NCI-H2171 (cell line): Measurements from ENCODE around the gene CTRB1.

Experiments used
- DNase-seq: peaks from one replicate; lab custom pipeline; 2025; lab: John Stamatoyannopoulos, UW

CTRB1 gene

GRCh38 chr16:75218256-75219076 lies at the start of gene CTRB1:
Gene CTRB1, plus strand, starts transcription at chr16:75218988. Its CDS starts 20 bp downstream, at chr16:75219008.
- no peak for DNase-seq

DNA sequence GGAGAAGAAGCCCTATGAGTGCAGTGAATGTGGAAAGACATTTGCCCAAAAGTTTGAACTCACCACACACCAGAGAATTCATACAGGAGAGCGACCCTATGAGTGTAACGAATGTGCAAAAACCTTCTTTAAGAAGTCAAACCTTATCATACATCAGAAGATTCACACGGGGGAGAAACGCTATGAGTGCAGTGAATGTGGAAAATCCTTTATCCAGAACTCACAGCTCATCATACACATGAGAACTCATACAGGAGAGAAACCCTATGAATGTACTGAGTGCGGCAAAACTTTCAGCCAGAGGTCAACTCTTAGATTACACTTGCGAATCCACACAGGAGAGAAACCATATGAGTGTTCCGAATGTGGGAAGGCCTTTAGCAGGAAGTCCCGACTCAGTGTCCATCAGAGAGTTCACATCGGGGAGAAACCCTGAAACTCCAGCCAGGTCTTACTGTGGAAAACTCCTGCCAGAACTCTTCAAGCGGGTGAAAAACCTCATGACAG lies 48.8 kb upstream of the CTRB1 start:
- no peak for DNase-seq

DNA sequence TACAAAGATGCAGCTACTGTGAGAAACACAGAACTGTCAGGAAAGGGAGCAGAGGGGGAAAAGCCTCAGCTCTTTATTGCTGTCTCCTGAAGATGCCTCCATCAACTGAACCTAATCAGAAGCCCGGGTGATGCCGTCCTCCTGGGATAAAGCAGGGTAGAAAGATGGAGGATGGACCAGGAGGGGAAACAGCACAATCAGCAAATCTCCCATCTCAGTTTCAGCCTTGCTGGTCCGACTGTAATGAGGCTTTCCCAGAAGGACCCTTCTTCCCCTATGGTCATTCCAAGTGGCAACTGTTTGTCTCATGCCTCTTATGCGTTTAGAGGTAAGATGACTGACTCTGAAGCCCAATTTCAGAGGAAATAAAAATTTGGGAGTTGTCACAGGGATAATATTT lies 46.2 kb upstream of the CTRB1 start:
- DNase-seq = no peak

DNA sequence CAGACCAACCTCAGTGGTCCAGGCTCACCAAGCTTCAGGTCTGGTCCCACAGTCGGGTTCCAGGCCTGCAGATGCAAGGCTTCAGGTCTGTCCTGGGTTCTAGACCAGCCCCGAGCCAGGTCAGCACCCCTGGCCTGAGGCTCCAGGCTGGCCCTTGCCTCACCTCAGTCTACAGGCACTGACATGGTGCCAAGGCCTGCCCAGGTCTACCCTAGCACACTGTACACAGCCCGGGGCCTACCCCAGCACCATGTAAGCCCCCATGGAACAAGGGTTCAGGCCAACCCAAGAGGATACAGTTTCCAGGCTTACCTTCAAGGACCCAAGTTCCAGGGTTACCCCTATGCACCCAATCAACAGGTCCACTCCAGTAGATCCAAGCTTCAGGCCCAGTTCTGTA lies 43.7 kb upstream of the CTRB1 start:
- no peak for DNase-seq

DNA sequence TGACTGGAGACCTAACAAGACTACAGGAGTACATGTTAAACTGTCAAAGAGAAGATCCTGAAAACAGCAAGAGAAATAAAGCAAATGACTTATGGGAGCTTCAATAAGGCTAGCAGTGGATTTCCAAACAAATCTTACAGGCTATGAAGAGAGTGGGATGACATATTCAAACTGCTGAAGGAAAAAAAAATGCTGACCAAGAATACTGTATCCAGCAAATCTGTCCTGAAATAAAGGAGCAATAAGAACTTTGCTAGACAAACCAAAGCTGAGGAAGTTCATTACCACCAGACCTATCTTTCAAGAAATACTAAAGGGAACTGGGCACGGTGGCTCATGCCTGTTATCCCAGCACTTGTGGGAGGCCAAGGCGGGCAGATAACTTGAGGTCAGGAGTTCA lies 41.9 kb upstream of the CTRB1 start:
- DNase-seq = no peak

DNA sequence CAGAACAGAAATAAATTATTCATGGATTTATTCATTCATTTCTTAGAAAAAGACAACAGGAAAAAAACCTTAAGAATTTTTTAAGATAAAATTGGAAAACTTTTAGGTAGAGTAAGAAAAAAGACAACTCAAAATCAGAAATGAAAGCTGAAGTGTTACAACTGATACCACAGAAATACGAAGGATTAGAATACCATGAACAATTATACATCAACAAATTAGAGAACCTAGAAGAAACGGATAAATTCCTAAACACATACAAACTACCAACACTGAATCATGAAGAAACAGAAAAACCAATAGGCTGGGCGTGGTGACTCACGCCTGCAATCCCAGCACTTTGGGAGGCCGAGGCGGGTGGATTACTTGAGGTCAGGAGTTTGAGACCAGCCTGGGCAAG lies 39.6 kb upstream of the CTRB1 start:
- DNase-seq = no peak

GRCh38 chr16:75181630-75182029 lies 37.2 kb upstream of the CTRB1 start:
- no peak for DNase-seq

GRCh38 chr16:75188832-75189477 lies 29.8 kb upstream of the CTRB1 start:
- no peak for DNase-seq

- no peak for DNase-seq
These were observed 29.0 kb upstream of the CTRB1 start for GRCh38 chr16:75189638-75190245.

DNA sequence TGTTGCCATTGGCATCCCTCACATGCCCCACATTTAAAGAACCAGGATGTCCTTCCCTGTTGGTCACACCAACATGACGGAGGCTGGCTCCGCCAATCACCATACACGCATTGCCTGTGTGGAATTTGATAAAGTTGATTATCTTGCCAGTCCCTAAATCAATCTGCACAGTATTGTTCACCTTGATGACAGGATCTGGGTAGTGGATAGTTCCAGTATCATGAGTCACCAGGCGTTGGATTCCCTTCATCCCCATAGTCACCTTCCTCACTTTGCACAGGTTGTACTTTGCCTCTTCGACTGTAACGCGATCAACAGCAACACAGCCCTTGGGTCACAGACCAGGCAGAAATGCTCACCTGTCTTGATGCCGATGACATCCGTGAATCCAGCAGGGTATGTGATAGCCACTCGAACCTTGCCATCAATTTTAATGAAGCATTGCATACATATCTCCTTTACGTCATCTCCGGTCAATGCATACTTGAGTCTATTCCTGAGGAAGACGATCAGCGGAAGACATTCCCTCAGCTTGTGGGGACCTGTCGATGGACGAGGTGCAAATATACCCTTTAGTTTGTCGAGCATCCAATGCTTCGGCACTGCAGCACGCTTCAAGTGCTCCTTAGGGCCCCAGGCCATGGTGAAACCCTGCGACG lies 26.1 kb upstream of the CTRB1 start:
- DNase-seq = no peak

- DNase-seq = no peak
These were observed 25.5 kb upstream of the CTRB1 start for GRCh38 chr16:75193265-75193650.

DNA sequence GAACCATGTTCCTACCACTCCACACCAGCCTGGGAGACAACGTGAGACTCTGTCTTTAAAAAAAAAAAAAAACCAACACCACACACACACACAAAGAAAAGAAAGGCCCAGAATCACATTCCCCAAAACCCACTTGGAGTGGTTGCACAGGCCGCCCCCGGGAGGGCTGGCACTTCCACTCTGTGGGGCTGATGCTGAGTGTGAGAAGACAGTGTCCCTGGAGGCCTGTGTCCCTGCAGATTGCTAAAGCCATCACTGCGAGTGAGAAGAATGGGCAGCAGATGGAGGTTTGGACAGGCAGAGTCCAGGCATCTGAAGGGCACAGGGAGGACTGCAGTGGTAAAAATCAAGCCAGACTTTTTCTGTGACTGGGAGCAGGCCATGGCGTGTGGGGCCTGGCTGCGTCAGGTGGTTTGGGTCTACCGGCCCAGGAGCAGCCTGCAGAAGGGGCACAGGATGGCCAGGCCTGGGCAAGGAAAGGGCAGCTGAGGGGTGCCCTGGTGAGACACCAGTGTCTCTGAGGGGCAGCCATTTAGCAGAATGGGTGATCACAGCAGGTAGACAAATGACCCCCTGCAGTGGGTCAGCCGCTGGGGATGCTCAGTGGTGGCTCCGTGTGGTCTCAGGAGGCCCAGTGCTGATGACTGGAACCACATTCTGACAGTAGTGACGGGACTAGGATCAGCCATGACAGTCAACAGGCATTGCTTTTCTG lies 24.9 kb upstream of the CTRB1 start:
- no peak for DNase-seq

DNA sequence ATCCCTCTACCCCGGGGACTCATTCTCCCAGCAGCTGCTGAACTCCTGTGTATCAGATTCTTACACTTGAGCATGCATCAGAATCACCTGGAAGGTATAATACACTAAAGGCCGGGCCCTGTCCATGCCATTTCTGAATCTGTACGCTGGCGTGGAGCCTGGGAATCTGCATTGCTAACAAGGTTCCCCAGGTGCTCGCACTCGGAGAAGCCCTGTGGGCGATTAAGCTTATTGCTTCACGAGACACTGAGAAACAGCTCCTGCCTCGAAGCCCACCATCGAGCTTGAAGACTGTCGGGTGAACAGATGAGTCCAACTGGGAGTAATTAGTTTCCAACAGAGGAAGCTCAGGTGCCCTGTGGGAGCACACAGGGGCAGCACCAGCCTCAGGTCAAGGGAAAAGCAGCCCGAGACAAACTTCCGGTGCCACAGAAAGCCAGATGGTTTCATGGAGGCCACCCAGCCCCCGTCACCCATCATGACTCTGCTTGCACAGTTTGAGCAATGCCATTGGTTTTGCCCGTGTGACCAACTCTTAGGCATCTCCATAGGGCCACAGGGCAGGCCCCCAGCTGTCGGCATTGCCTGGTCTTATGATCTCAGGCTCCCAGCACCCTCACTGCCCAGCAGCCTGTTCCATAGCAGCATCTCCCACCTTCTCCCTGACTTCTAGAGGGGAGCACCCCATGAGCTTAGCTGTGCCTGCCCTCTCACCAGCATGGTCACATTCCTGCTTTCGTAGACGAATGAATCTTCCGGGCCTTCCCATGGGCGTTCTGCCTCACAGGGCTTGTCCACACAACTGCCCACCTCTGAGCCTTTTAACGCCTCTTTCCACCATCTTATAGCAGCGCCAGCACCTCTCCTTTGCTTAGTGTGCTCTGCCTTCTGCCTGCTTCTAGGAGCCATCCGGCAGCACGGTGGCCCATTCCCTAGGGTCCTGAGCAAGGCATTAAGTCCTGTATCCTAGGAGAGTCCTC lies 22.7 kb upstream of the CTRB1 start:
- DNase-seq = no peak

- DNase-seq = no peak
These were observed 22.0 kb upstream of the CTRB1 start for GRCh38 chr16:75196836-75197235.

DNA sequence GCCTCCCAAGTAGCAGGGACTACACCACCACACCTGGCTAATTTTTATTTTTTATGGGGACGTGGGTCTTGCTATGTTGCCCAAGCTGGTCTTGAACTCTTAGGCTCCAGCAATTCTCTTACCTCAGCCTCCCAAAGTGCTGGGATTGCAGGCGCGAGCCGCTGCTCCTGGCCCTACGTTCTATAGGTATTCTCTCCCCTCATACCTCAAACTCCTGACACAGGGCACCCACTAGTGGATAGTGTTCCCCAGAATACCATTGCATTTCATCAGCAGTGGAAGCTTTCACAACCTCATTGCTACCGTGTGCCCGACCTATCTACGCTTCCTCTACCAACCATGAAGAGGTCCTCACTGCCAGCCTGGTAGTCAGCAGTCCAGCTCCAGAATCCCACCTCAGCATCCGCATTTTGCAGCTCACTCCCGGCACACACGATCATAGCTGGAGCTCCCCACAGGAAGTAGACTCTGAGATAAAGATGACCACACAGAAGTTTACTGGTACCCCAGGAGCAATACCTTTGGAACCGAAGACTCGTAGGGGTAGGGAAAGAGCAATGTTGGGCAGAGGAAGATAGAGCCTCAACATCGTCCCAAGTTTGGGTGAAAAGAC lies 21.2 kb upstream of the CTRB1 start:
- DNase-seq = no peak

- no peak for DNase-seq
These were observed 20.6 kb upstream of the CTRB1 start for GRCh38 chr16:75198135-75198600.

DNA sequence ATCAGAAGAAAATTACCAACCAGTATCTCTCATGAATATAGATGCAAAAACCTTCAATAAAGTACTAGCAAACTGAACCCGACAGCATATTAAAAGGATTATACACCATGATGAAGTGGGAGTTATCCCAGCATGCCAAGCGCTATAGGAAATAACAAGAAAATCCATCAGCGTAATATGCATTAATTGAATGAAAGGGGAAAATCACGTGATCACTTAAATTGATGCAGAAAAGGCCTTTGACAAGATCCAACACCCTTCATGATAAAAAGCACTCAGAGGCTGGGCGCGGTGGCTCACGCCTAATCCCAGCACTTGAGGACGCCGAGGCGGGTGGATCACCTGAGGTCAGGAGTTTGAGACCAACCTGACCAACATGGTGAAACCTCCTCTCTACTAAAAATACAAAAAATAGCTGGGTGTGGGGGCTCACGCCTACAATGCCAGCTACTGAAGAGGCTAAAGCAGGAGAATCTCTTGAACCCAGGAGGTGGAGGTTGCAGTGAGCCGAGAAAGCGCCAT lies 16.7 kb upstream of the CTRB1 start:
- DNase-seq = no peak

GRCh38 chr16:75203096-75203495 lies 15.7 kb upstream of the CTRB1 start:
- no peak for DNase-seq

DNA sequence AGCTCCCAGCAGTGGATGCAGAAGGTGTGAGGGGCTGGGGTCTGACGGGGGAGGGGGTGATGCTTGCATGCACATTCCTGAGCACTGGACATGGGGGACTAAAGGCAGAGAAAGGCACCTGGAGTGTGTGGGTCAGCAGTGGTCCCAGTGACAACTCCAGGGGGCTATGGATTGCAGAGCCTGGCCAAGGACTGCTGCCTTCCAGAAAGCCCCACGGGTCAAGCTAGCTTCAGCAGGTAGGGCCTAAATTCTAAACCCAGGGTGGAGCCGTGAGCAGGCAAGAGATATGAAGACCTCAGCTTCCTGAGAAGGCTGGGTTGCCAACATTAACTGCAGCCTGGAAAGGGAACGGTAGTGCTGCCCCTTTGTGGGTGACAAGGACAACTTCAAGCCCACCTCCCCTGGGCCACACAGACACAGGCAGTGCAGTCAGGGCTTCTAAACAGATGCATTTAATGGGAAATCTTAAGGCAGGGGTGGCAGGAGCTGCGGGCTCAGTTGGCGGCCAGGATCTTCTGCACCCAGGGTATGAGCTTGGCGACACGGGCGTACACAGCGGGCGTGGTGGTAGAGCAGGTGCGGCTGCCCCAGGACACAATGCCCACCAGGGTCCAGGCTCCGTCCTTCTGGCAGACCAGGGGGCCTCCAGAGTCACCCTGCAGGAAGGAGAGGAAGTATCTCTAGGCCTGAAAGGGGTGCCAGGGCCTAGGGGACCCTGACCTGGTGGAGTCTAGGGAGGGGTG lies 14.9 kb upstream of the CTRB1 start:
- DNase-seq = no peak
